Caco-2 (cell line): Measurements from ENCODE around the gene REPS1. TPM values are rescaled to one million over a fixed set of nuclear protein-coding genes. Genes with fewer than 3 reads are reported as not detected.

Experiments
- BruUV-seq: library from RNA; stranded (reverse); fragments of 400-500 nt; replicated peaks from 2 replicates; lab custom pipeline; 2021; lab: Mats Ljungman, UMichigan
- CTCF ChIA-PET: fragments of 300-600 bp; sonication (Branson Sonifier 250); formaldehyde crosslinking; loops from one replicate; lab custom pipeline; 2022; ENCODE audit warnings: antibody characterized with exemption; lab: Charles Lee
- POLR2A ChIA-PET: fragments of 300-600 bp; sonication (Branson Sonifier 250); formaldehyde crosslinking; loops from one replicate; lab custom pipeline; 2022; ENCODE audit warnings: antibody characterized with exemption; lab: Charles Lee
- DNase-seq, 2 experiments: peaks; one replicate each; pipeline versions ENCODE4 v3.0.0 to v3.0.0-alpha.2; 2020 to 2022
- H3K27me3 ChIP-seq: replicated peaks from 2 replicates; pipeline ENCODE4 v1.6.0; 2011; ENCODE audit warnings: low read length; ENCODE audit not compliant: control insufficient read depth, insufficient read depth
- H3K36me3 ChIP-seq: 2 replicates; pipeline ENCODE4 v1.5.1; 2011; ENCODE audit warnings: low read length; ENCODE audit not compliant: control insufficient read depth, insufficient read depth
- H3K4me1 ChIP-seq: fragments of 250-450 bp; sonication (Bioruptor Pico); 2 replicates; pipeline ENCODE4 v1.5.1; 2020; ENCODE audit warnings: mild to moderate bottlenecking
- H3K4me3 ChIP-seq: 2 replicates; pipeline ENCODE4 v1.5.1; 2011; ENCODE audit warnings: low read depth, mild to moderate bottlenecking, control low read depth, low read length
- H3K9me3 ChIP-seq: fragments of 250-450 bp; sonication (Bioruptor Pico); 2 replicates; pipeline ENCODE4 v1.5.1; 2020; ENCODE audit warnings: mild to moderate bottlenecking, moderate library complexity
- H3K27ac Mint-ChIP-seq: one replicate; pipeline ENCODE4 v1.8.0; 2022; ENCODE audit warnings: mixed read lengths; ENCODE audit not compliant: unreplicated experiment
- H3K27me3 Mint-ChIP-seq: one replicate; pipeline ENCODE4 v1.8.0; 2022; ENCODE audit warnings: mixed read lengths; ENCODE audit not compliant: insufficient read depth, unreplicated experiment
- H3K36me3 Mint-ChIP-seq: one replicate; pipeline ENCODE4 v1.8.0; 2022; ENCODE audit warnings: mild to moderate bottlenecking, mixed read lengths; ENCODE audit not compliant: insufficient read depth, unreplicated experiment
- H3K4me1 Mint-ChIP-seq: one replicate; pipeline ENCODE4 v1.8.0; 2022; ENCODE audit warnings: low read depth, mixed read lengths; ENCODE audit not compliant: unreplicated experiment
- H3K4me3 Mint-ChIP-seq: one replicate; pipeline ENCODE4 v1.8.0; 2022; ENCODE audit warnings: mild to moderate bottlenecking, moderate library complexity, mixed read lengths; ENCODE audit not compliant: unreplicated experiment
- H3K9me3 Mint-ChIP-seq: one replicate; pipeline ENCODE4 v1.8.0; 2022; ENCODE audit warnings: mixed read lengths; ENCODE audit not compliant: unreplicated experiment
- CTCF ChIP-seq, 2 experiments: fragments of 200-600 bp in 1 of 2; IDR thresholded peaks; 1 replicate in 1 of 2; 2 replicates in 1 of 2; pipeline versions ENCODE4 v1.5.1 to v1.8.0; 2011 to 2022; ENCODE audit warnings: antibody characterized with exemption in 1 of 2, control low read depth in 1 of 2, inconsistent platforms in 1 of 2, low read depth in 1 of 2, low read length in 1 of 2, mild to moderate bottlenecking in 1 of 2, moderate library complexity in 1 of 2; ENCODE audit not compliant: insufficient read depth in 1 of 2, severe bottlenecking in 1 of 2, unreplicated experiment in 1 of 2
- intact Hi-C: fragments of 100-400 bp; cut with micrococcal nuclease; formaldehyde crosslinking; loops from one replicate; pipeline ENCODE4 v1.10.0; 2022; ENCODE audit not compliant: unreplicated experiment
- total RNA-seq: library from RNA; stranded (reverse); gene quantifications from 2 replicates; pipeline ENCODE4 v1.2.3, GENCODE V29; 2022

The REPS1 gene
- total RNA-seq, 1 experiment from 2014 or later: 74.1 TPM

- Mint-ChIP-seq H3K4me1 (no peaks in the 10 kb centered on the region), H3K36me3 (peaks cover 5% of the 10 kb centered on the region), H3K27ac (no peak overlapping the region), H3K27me3 (no peaks in the 10 kb centered on the region), H3K9me3 (no peaks in the 10 kb centered on the region), H3K4me3 (no peak overlapping the region)
- H3K4me1 ChIP-seq: peaks cover 4% of the 10 kb centered on the region; the same call in 1 of the 2 replicates
- no peaks in the 10 kb centered on the region for H3K9me3 ChIP-seq
- intact Hi-C loops: no loop called here
- ChIA-PET POLR2A (no interaction called here), CTCF (no interaction called here)
- no peaks in the 10 kb centered on the region; the same call in 1 of the 2 replicates for H3K36me3 ChIP-seq
- no peak for DNase-seq
- no peaks in the 10 kb centered on the region for H3K27me3 ChIP-seq
- no TSS peak for BruUV-seq
- H3K4me3 ChIP-seq: no peak overlapping the region
- no peak for TF ChIP-seq CTCF (IDR thresholded peaks at IDR 0.05; ENCODE audit: insufficient read depth in 1 of 2, low read depth in 1 of 2, low read length in 1 of 2, severe bottlenecking in 1 of 2, unreplicated experiment in 1 of 2)
Observed at GRCh38 chr6:138965971-138966370, 22.1 kb downstream of the REPS1 start.

- ChIA-PET POLR2A (no interaction called here), CTCF (no interaction called here)
- peaks cover 4% of the 10 kb centered on the region; the same call in 1 of the 2 replicates for H3K4me1 ChIP-seq
- H3K27me3 ChIP-seq: no peaks in the 10 kb centered on the region
- BruUV-seq: no TSS peak
- peaks cover 5% of the 10 kb centered on the region for H3K36me3 Mint-ChIP-seq
- H3K36me3 ChIP-seq: no peaks in the 10 kb centered on the region; the same call in 1 of the 2 replicates
- H3K4me1 Mint-ChIP-seq: no peaks in the 10 kb centered on the region
- H3K4me3 Mint-ChIP-seq: no peak overlapping the region
- H3K27me3 Mint-ChIP-seq: no peaks in the 10 kb centered on the region
- no peak overlapping the region for H3K4me3 ChIP-seq
- no peaks in the 10 kb centered on the region for H3K9me3 ChIP-seq
- intact Hi-C loops: no loop called here
- H3K9me3 Mint-ChIP-seq: no peaks in the 10 kb centered on the region
- TF ChIP-seq CTCF (IDR thresholded peaks at IDR 0.05; ENCODE audit: insufficient read depth in 1 of 2, low read depth in 1 of 2, low read length in 1 of 2, severe bottlenecking in 1 of 2, unreplicated experiment in 1 of 2): no peak
- no peak for DNase-seq
- no peak overlapping the region for H3K27ac Mint-ChIP-seq
Observed at GRCh38 chr6:138965291-138965874, 22.7 kb downstream of the REPS1 start.

GRCh38 chr6:138964012-138964411, 24.0 kb downstream of the REPS1 start:
- intact Hi-C loops: no loop called here
- no peak overlapping the region for H3K27ac Mint-ChIP-seq
- peaks cover under 1% of the 10 kb centered on the region for H3K36me3 Mint-ChIP-seq
- H3K4me3 ChIP-seq: no peak overlapping the region
- H3K4me1 ChIP-seq: peaks cover 8% of the 10 kb centered on the region; the same call in 1 of the 2 replicates
- TF ChIP-seq CTCF (IDR thresholded peaks at IDR 0.05; ENCODE audit: insufficient read depth in 1 of 2, low read depth in 1 of 2, low read length in 1 of 2, severe bottlenecking in 1 of 2, unreplicated experiment in 1 of 2): no peak
- ChIA-PET POLR2A (no interaction called here), CTCF (interaction anchor here (0.7 kb wide), 1 partner anchor 238 kb away, joined by 3 read pairs; no protein-coding TSS in a partner anchor)
- H3K27me3 Mint-ChIP-seq: no peaks in the 10 kb centered on the region
- no peaks in the 10 kb centered on the region for H3K27me3 ChIP-seq
- no peak for DNase-seq
- no peaks in the 10 kb centered on the region for H3K9me3 ChIP-seq
- BruUV-seq: no TSS peak
- no peaks in the 10 kb centered on the region for H3K4me1 Mint-ChIP-seq
- H3K36me3 ChIP-seq: no peaks in the 10 kb centered on the region; the same call in 1 of the 2 replicates
- no peak overlapping the region for H3K4me3 Mint-ChIP-seq
- H3K9me3 Mint-ChIP-seq: no peaks in the 10 kb centered on the region
